RWPE2 (cell line): ENCODE measurements around the gene PRDM16.
"Not testable (repeated sequence)": the region's sequence is repeated elsewhere in the genome, so short reads cannot be mapped to it uniquely, and the experiment has no call there.

Experiments used
- ATAC-seq: fragments of 200-7000 bp; cut with Tn5 transposase; 3 replicates; pipeline ENCODE4 v1.9.1; 2021; ENCODE audit warnings: low read depth
- DNase-seq: peaks from one replicate; pipeline ENCODE4 v3.0.0-alpha.2; 2020; ENCODE audit warnings: low spot score
- H3K27ac ChIP-seq: fragments of 450-650 bp; 2 replicates; pipeline ENCODE4 v1.5.1; 2017; ENCODE audit warnings: mild to moderate bottlenecking; ENCODE audit not compliant: poor library complexity, severe bottlenecking
- H3K27me3 ChIP-seq: fragments of 250-450 bp; sonication (Bioruptor Pico); 2 replicates; pipeline ENCODE4 v1.5.1; 2021; ENCODE audit warnings: mild to moderate bottlenecking, moderate library complexity; ENCODE audit not compliant: insufficient read depth, poor library complexity, severe bottlenecking
- H3K36me3 ChIP-seq: fragments of 250-450 bp; sonication (Bioruptor Pico); 2 replicates; pipeline ENCODE4 v1.5.1; 2020; ENCODE audit warnings: low read depth, mild to moderate bottlenecking, moderate library complexity
- H3K4me1 ChIP-seq: fragments of 250-450 bp; sonication (Bioruptor Pico); 2 replicates; pipeline ENCODE4 v1.5.1; 2021; ENCODE audit warnings: mild to moderate bottlenecking, moderate library complexity; ENCODE audit not compliant: insufficient read depth, poor library complexity, severe bottlenecking
- H3K4me3 ChIP-seq: fragments of 250-450 bp; sonication (Bioruptor Pico); 2 replicates; pipeline ENCODE4 v1.5.1; 2021; ENCODE audit warnings: mild to moderate bottlenecking, moderate library complexity; ENCODE audit not compliant: severe bottlenecking
- H3K9me3 ChIP-seq: fragments of 250-450 bp; sonication (Bioruptor Pico); 2 replicates; pipeline ENCODE4 v1.5.1; 2021; ENCODE audit warnings: mild to moderate bottlenecking, moderate library complexity; ENCODE audit not compliant: severe bottlenecking
- TF ChIP-seq, protein P1 (sequence below): fragments of 450-650 bp; IDR thresholded peaks from one replicate; pipeline ENCODE4 v1.5.1; 2017; ENCODE audit warnings: mild to moderate bottlenecking, moderate library complexity; ENCODE audit not compliant: poor library complexity, severe bottlenecking

PRDM16 gene

DNA sequence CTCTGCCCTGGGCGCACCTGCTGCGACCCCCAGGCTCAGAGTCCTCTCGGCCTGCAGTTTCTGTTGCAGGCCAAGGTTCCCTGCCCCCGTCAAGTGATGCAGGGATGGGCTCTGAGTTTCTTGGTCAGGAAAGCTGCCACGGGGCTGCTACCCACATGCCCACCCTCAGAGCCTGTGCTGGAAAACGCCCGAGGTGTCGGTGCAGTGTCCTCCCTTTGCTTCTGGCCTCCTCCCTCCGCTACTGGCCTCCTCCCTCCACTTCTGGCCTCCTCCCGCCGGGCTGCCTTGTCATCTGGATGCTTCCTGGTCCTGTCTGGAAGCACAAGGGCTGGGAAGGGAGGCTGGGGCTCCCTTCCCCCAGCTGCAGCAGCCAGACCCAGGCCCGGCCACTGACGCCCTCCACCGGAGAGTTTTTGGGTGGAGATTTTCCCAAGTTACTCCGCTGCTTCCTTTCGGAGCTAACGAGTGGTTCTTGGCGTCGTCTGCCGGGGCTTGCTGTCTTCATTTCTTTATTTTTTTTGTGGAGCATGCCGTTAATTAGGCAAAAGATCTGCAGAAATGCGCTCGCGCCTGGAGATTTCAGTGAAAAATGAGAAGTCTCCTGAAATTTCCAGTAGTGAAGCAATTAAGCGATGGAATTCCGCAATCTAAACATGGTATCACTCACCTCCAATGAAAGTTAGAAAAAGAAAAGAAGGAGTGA is 17.4 kb downstream of the PRDM16 start:
- Histone ChIP-seq H3K27ac (no peak overlapping the region), H3K27me3 (no peaks in the 10 kb centered on the region), H3K4me3 (no peak overlapping the region), H3K4me1 (no peaks in the 10 kb centered on the region), H3K9me3 (no peaks in the 10 kb centered on the region), H3K36me3 (no peaks in the 10 kb centered on the region)
- ATAC-seq (no peak), DNase-seq (no peak)
- TF ChIP-seq, protein P1, sequence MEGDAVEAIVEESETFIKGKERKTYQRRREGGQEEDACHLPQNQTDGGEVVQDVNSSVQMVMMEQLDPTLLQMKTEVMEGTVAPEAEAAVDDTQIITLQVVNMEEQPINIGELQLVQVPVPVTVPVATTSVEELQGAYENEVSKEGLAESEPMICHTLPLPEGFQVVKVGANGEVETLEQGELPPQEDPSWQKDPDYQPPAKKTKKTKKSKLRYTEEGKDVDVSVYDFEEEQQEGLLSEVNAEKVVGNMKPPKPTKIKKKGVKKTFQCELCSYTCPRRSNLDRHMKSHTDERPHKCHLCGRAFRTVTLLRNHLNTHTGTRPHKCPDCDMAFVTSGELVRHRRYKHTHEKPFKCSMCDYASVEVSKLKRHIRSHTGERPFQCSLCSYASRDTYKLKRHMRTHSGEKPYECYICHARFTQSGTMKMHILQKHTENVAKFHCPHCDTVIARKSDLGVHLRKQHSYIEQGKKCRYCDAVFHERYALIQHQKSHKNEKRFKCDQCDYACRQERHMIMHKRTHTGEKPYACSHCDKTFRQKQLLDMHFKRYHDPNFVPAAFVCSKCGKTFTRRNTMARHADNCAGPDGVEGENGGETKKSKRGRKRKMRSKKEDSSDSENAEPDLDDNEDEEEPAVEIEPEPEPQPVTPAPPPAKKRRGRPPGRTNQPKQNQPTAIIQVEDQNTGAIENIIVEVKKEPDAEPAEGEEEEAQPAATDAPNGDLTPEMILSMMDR: no peak

DNA sequence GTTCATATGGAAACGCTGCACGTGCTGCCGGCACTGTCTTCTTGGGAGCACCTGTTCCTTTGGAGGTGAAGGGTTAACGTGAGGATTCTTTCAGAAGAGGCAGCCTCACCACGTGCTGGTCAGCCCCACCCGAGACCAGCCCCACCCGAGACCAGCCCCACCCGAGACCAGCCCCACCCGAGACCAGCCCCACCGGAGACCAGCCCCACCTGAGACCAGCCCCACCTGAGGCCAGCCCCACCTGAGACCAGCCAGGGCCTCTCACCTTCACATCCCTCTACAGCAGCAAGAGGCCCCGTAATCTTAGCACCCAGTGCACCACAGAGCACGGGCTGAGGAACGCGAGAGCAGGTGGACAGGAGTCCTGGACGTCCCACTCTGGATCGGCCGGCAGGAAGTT is 18.0 kb downstream of the PRDM16 start:
- Histone ChIP-seq H3K27ac (no peak overlapping the region), H3K36me3 (no peaks in the 10 kb centered on the region), H3K4me3 (no peak overlapping the region), H3K27me3 (no peaks in the 10 kb centered on the region), H3K4me1 (no peaks in the 10 kb centered on the region), H3K9me3 (no peaks in the 10 kb centered on the region)
- no peak for DNase-seq
- TF ChIP-seq, protein P1: no peak
- no peak for ATAC-seq

DNA sequence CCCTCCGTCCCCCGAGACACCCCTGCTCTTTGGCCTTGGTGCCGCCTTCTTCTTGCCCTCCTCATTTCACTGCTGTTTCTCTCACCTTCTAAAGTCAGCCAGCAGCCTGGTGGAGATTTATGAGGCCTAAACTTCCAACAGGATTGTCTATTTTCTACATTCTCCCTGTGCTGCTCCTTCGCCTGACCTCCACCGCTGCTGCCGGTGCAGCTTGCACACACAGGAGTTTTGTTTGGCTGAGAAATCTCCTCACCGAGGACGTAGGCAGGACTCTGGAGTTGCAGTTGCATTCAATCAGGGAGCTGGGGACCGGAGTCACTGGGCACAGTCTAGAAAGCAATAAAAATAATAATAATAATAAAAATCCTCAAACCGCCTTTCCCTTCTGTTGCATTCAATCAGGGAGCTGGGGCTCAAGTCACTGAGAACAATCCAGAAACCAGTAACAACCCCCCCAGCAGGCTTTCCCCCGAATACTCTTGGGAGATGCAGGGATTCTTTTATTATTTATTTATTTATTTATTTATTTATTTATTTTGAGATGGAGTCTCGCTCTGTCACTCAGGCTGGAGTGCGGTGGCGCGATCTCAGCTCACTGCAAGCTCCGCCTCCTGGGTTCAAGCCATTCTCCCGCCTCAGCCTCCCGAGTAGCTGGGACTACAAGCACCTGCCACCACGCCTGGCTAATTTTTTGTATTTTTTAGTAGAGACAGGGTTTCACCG is 19.1 kb downstream of the PRDM16 start:
- not testable (repeated sequence) for H3K36me3 ChIP-seq, H3K27ac ChIP-seq, H3K4me3 ChIP-seq, ATAC-seq, H3K9me3 ChIP-seq, H3K4me1 ChIP-seq, DNase-seq, H3K27me3 ChIP-seq

DNA sequence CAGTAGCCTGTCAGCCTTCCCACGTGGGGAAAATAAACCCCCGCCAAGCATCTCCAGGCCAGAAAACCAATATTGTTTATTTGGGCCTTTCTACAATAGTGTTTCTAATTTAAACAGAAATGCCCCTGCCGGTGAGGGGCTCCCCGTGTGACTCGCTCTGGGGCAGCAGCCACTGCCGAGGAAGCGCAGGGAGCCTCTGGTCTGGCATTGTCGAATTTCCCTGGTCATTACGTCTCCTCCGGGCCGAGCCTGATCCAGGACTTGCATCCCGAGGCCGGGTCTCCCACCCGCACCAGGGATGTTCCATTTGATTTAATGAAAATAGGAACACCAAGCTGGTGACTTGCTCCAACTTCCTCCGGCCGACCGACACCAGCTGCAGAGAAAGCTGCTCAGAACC is 20.5 kb downstream of the PRDM16 start:
- Histone ChIP-seq H3K4me1 (no peaks in the 10 kb centered on the region), H3K4me3 (no peak overlapping the region), H3K36me3 (no peaks in the 10 kb centered on the region), H3K27ac (no peak overlapping the region), H3K27me3 (no peaks in the 10 kb centered on the region), H3K9me3 (no peaks in the 10 kb centered on the region)
- TF ChIP-seq, protein P1: no peak
- DNase-seq (no peak), ATAC-seq (no peak)

DNA sequence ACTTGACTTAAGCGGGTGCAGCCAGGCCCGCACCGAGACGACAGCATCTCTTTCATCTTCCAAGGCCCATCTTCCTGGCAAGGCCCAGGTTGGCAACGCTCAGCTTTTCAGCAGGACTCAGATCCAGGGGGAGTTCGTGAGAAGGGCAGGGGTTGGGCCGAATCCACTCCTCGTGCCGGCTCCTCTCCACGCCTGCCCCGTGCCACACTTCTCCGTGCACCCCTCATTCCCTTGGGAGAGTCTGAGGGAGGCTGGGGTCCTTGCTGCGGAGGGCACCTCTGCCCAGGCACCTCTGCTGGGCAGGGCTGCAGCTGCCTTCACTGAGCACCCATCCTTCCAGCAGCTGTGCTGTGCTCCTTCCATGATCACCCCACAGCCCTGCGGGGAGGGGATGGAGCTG is 22.3 kb downstream of the PRDM16 start:
- no peak for ATAC-seq
- no peaks in the 10 kb centered on the region for H3K9me3 ChIP-seq
- H3K27ac ChIP-seq: no peak overlapping the region
- no peak for DNase-seq
- H3K36me3 ChIP-seq: no peaks in the 10 kb centered on the region
- H3K27me3 ChIP-seq: no peaks in the 10 kb centered on the region
- TF ChIP-seq, protein P1: no peak
- H3K4me1 ChIP-seq: no peaks in the 10 kb centered on the region
- no peak overlapping the region for H3K4me3 ChIP-seq
